Dendritic cell treated with granulocyte-macrophage colony-stimulating factor and Interleukin-4, amounts not matched to agents 40 ng/mL and 50 ng/mL, for 4 days (primary cell): ENCODE results near the gene C20orf141.

Source experiments
- H3K27ac Mint-ChIP-seq: one replicate; pipeline ENCODE4 v1.8.0; 2022; ENCODE audit warnings: mild to moderate bottlenecking, mixed read lengths
- H3K27me3 Mint-ChIP-seq: one replicate; pipeline ENCODE4 v1.8.0; 2022; ENCODE audit warnings: mild to moderate bottlenecking, mixed read lengths
- H3K36me3 Mint-ChIP-seq: one replicate; pipeline ENCODE4 v1.8.0; 2022; ENCODE audit warnings: low read depth, mixed read lengths
- H3K4me1 Mint-ChIP-seq: one replicate; pipeline ENCODE4 v1.8.0; 2022; ENCODE audit warnings: low read depth, mixed read lengths
- H3K4me3 Mint-ChIP-seq: one replicate; pipeline ENCODE4 v1.8.0; 2022; ENCODE audit warnings: mild to moderate bottlenecking, moderate library complexity, mixed read lengths
- H3K9me3 Mint-ChIP-seq: one replicate; pipeline ENCODE4 v1.8.0; 2022; ENCODE audit warnings: mixed read lengths
- intact Hi-C: fragments of 100-400 bp; cut with micrococcal nuclease; formaldehyde crosslinking; loops from one replicate; pipeline ENCODE4 v1.15.0; 2022

The C20orf141 gene

GRCh38 chr20:2795451-2795850 lies 19.3 kb upstream of the C20orf141 start:
- Mint-ChIP-seq H3K4me3 (no peak overlapping the region), H3K27ac (no peak overlapping the region), H3K27me3 (peaks cover 35% of the 10 kb centered on the region), H3K9me3 (no peaks in the 10 kb centered on the region), H3K36me3 (no peaks in the 10 kb centered on the region), H3K4me1 (peaks cover 16% of the 10 kb centered on the region)
- intact Hi-C loops = no loop called here

GRCh38 chr20:2796011-2796660 lies 18.7 kb upstream of the C20orf141 start:
- H3K9me3 Mint-ChIP-seq = no peaks in the 10 kb centered on the region
- H3K27me3 Mint-ChIP-seq = peaks cover 42% of the 10 kb centered on the region
- H3K27ac Mint-ChIP-seq = no peak overlapping the region
- H3K4me3 Mint-ChIP-seq = no peak overlapping the region
- intact Hi-C loops = no loop called here
- H3K4me1 Mint-ChIP-seq = peaks cover 23% of the 10 kb centered on the region
- H3K36me3 Mint-ChIP-seq = no peaks in the 10 kb centered on the region

DNA sequence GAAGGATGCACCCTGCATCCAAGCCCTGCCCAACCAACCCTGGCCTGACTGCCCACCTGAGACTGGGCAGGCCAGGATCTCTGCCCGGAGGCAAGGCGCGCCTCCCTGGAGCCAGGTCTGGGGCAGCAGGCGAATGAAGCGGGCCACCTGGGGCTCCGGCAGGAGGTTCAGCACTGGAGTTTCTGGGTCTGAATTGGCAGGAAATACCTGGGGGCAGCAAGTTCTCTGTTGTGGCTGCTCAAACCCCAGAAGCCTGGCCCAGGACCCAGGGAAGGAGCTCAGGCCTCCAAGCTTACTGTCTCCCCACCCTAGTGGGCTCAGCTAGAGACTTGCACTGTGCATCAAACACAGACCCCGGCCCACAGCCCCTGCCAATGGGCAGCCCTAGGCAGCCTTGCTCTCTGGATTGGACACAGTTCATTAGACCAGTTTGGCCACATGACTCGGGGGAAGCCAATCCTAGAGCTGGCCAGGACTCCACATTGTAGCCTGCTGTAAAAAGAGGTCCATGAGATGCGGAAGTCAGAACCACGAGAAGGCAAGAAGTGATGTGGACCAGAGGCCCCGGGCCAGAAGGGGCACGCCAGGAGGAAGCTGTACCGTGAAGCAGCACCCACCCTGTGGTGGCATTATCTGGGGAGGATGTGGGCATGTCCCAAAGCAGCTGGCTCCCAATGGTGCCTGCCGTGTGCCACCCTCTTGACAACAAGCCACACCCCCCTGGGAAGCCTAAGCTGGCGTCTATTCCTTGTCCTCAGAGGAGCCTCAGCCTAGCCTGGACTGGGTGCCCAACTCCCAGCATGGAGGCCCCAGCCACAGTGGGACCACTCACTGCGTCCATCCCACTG lies 17.4 kb upstream of the C20orf141 start:
- Mint-ChIP-seq H3K4me3 (no peak overlapping the region), H3K27me3 (peaks cover 52% of the 10 kb centered on the region), H3K4me1 (peaks cover 27% of the 10 kb centered on the region), H3K27ac (no peak overlapping the region), H3K36me3 (no peaks in the 10 kb centered on the region), H3K9me3 (no peaks in the 10 kb centered on the region)
- intact Hi-C loops = no loop called here

DNA sequence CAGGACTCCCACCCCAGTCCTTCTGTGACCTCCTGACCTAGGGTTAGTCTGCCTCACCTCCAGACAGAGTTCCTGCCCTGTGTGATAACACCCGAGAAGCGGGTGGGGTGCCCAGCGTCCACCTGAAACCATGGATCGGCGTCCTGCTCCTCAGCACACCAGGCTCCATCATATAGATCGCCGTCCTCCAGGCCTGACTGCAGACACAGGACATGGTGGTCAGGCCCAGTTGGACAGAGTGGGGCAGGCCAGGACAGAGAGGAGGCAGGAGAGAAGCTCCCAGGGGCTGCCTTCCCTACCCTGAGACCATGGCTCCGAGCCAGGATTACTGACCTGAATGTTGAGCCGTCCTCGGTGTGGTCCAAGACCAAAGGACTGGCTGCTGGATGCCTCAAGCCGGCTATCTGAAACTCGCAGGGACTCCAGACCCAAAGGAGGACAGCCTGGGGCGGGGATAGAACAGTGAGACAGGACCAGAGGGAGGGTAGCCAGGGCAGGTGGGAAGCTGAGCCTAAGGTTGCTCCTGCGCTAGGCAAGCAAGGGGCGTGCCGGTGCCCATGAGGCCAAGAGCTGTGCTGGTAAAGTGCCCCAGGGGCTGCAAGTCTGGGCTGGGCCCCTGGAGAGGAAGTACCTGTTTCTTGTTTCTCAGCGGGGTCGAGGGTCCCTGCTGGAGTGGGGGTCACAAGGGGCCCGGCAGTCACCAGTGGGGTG lies 16.5 kb upstream of the C20orf141 start:
- no peak overlapping the region for H3K27ac Mint-ChIP-seq
- peaks cover 51% of the 10 kb centered on the region for H3K27me3 Mint-ChIP-seq
- H3K4me3 Mint-ChIP-seq = no peak overlapping the region
- H3K36me3 Mint-ChIP-seq = no peaks in the 10 kb centered on the region
- intact Hi-C loops = no loop called here
- no peaks in the 10 kb centered on the region for H3K9me3 Mint-ChIP-seq
- peaks cover 30% of the 10 kb centered on the region for H3K4me1 Mint-ChIP-seq

DNA sequence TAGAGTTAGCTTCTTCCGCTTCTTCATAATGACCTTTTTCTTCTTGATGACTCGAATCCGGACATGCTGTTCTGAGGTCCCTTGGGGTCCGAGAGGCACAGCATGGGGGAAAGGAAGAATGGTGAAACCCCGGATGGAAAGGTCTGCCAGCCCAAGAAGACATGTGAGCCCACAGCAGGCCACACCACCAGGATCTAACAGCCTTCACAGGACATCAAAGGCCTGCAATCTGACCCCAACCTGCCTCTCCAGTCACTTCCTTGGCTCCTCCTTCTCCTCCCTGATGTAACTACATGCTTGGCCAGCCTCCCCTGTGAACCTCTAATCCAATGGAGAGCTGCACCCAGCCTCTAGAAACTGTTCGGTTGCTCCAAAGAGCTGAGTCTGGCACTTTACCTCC lies 16.0 kb upstream of the C20orf141 start:
- Mint-ChIP-seq H3K36me3 (no peaks in the 10 kb centered on the region), H3K9me3 (no peaks in the 10 kb centered on the region), H3K27ac (peak overlapping the region; percentile 50), H3K4me3 (no peak overlapping the region), H3K27me3 (peaks cover 51% of the 10 kb centered on the region), H3K4me1 (peaks cover 30% of the 10 kb centered on the region)
- intact Hi-C loops = no loop called here

DNA sequence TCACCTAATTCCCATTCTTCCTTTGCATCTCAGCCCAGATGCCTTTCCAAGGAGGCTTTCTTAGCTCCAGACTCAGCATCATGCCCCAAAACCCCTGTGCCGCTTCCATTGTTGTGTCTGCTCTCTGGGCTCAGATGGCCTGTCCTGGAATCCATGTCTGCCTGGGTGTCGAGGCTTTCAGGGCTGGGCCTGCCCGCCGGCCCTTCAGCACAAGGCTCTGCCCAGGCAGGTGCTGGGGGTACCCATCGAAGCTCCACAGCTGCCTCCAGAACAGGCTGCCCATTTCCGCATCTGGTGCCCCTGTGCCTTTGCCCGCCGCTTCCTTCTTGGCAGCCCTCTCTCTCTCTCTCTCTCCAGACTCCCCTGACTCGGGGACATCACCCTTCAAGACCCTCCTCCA lies 15.5 kb upstream of the C20orf141 start:
- Mint-ChIP-seq H3K9me3 (no peaks in the 10 kb centered on the region), H3K4me3 (peak overlapping the region; percentile 73), H3K27me3 (peaks cover 56% of the 10 kb centered on the region), H3K36me3 (no peaks in the 10 kb centered on the region), H3K27ac (peak overlapping the region; percentile 50), H3K4me1 (peaks cover 30% of the 10 kb centered on the region)
- intact Hi-C loops = no loop called here

DNA sequence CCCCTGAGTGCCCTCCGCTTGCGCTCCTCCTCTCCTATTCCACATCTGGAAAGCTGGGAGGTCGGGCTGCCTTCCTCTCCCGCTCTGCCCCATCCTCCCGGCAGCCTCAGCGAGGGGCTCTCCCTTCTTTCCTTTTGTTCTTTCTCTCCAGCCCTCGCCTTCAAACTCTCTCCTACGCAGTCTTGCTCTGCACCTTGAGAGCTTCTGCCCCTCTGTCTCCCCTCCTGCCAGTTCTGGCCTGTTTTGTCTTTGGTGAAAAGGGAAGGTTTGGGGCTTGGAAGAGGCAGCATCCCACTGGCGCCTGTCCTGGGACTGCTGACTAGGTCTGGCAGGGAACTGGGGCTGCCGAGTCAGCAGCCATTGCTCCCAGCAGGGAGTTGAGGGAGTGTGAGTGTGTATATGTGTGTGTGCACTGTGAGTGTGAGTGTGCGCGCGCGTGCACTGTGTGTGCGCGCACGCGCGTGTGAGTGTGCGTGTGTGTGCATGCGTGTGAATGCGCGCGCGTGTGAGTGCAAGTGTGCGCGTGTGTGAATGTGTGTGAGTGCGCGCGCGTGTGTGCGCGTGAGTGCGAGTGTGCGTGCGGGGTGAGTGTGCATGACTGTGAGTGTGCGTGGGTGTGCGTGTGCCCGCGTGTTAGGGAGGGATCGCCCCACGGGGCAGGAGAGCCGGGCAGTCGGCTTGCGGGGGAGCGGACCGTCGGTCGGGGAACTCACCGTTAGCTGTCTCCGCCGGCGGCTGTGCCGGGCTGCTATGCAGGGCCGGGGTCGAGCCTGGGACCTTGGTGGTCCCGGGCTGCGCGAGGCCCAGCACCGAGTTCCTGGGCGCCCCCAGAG lies 14.9 kb upstream of the C20orf141 start:
- Mint-ChIP-seq H3K27me3 (peaks cover 62% of the 10 kb centered on the region), H3K27ac (peak overlapping the region; percentile 50), H3K36me3 (no peaks in the 10 kb centered on the region), H3K4me3 (peak overlapping the region; percentile 73), H3K4me1 (peaks cover 30% of the 10 kb centered on the region), H3K9me3 (no peaks in the 10 kb centered on the region)
- intact Hi-C loops = no loop called here

- Mint-ChIP-seq H3K36me3 (no peaks in the 10 kb centered on the region), H3K4me3 (peak within 1 kb of the TSS; percentile 73), H3K27ac (peak within 1 kb of the TSS; percentile 50), H3K27me3 (peaks cover 70% of the 10 kb centered on the region), H3K4me1 (peaks cover 30% of the 10 kb centered on the region), H3K9me3 (no peaks in the 10 kb centered on the region)
- intact Hi-C loops = no loop called here
These were observed 14.1 kb upstream of the C20orf141 start, which contains the start of gene CPXM1 for GRCh38 chr20:2800521-2801285. CPXM1 (minus strand) TSS chr20:2800627; CDS start chr20:2800572, 55 bp downstream.

GRCh38 chr20:2801286-2801728 lies 13.5 kb upstream of the C20orf141 start:
- no peaks in the 10 kb centered on the region for H3K9me3 Mint-ChIP-seq
- H3K36me3 Mint-ChIP-seq = no peaks in the 10 kb centered on the region
- intact Hi-C loops = no loop called here
- peaks cover 76% of the 10 kb centered on the region for H3K27me3 Mint-ChIP-seq
- H3K27ac Mint-ChIP-seq = peak overlapping the region; percentile 12
- H3K4me1 Mint-ChIP-seq = peaks cover 30% of the 10 kb centered on the region
- H3K4me3 Mint-ChIP-seq = peak overlapping the region; percentile 71

DNA sequence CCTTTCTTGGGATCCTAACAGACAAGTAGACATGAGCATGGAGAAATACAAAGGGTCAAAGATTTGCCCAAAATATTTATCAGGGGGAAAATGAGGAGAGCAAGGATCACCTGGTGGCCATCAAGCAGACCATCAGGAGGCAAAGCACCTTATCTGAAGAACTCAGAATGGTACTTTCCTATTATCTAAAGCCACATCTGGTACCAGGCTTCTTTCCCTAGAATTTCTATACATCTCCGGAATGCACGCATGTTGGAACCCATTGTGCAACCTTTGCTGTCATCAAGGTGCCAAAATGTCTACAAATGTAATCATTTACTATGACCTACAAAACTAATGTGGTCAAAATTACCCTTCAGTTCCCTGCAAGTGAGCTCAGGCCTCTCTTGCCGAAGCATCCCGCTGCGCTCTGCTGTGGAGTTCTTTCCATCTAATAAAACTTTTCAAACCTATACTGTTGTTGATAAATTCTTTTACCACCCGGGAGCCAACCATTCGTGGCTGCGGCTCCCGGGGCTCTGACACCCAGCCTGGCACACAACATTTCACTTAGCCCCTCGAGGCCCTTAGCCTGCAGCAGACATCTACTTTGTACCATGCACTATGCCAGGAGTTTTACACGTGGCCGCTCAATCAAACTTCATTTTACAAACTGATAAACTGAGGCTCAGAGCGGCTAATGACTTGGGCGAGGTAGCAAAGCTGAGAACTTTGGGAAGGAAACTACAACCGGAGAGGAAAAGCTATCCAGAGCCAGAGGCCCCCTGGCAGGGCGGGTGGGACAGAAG lies 10.6 kb upstream of the C20orf141 start:
- Mint-ChIP-seq H3K9me3 (no peaks in the 10 kb centered on the region), H3K27me3 (peaks cover 79% of the 10 kb centered on the region), H3K27ac (no peak overlapping the region), H3K4me3 (no peak overlapping the region), H3K36me3 (no peaks in the 10 kb centered on the region), H3K4me1 (peaks cover 25% of the 10 kb centered on the region)
- intact Hi-C loops = no loop called here

DNA sequence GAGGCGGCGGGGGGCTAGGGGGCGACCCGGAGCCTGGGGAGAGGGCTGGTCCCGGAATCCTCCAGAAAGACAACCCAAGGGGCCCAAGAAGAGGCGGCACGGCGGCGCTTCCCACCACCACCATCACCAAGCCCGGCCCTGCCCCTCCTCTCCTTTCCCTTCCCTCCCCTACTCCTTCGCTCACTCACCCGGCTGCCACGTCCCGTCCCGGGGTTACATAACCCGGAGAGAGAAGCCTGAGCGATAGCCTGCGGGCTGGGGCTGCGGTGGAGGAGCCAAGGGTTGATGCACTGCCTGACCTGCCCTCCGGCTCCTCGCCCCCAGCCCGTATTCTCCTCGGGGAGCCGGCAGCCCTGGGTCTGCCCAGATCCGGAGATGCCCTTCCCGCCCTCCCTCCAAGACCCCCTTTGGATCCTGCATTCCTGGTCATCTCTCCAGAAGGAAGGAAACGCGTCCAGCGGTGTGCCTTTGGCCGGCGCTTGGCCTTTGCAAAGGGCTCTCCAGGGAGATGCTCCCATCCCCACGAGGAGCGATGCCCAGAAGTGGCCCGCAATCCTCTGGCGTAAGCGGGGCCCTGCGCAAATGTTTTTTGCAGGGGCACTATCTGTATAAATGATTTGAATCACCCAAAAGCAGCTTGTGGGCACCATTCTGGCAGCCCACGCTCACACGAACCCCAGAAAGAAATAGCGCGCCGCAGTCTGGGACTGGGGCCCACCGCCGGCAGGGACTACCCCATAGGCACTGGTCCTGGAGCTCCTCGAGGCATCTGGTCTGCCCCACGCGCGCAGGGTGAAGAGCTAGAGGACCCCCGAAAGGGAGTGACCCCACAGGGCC lies 9.7 kb upstream of the C20orf141 start:
- Mint-ChIP-seq H3K36me3 (no peaks in the 10 kb centered on the region), H3K27ac (no peak overlapping the region), H3K27me3 (peaks cover 76% of the 10 kb centered on the region), H3K4me3 (no peak overlapping the region), H3K4me1 (peaks cover 16% of the 10 kb centered on the region), H3K9me3 (no peaks in the 10 kb centered on the region)
- intact Hi-C loops = no loop called here
